Spinal cord (tissue), 10 donors: ENCODE measurements around the gene CDKN1B. TPM values are rescaled to one million over a fixed set of nuclear protein-coding genes. Genes with fewer than 3 reads are reported as not detected.

ENCODE experiments used
- DNase-seq, 6 donors: peaks; one replicate each; pipeline versions ENCODE4 v3.0.0 to v3.0.0-alpha.2; 2013 to 2015; ENCODE audit warnings: low spot score in 6 of 6, low read depth in 4 of 6
- H3K27ac ChIP-seq: one replicate; pipeline ENCODE4 v1.5.1; 2013; ENCODE audit warnings: low read depth, low read length, control low read depth
- H3K27me3 ChIP-seq: one replicate; pipeline ENCODE4 v1.6.1; 2013; ENCODE audit warnings: low read length; ENCODE audit not compliant: control insufficient read depth, insufficient read depth
- H3K36me3 ChIP-seq: one replicate; pipeline ENCODE4 v1.6.1; 2013; ENCODE audit warnings: low read length; ENCODE audit not compliant: control insufficient read depth, insufficient read depth
- H3K4me1 ChIP-seq: one replicate; pipeline ENCODE4 v1.6.1; 2013; ENCODE audit warnings: low read length; ENCODE audit not compliant: control insufficient read depth, insufficient read depth
- H3K4me3 ChIP-seq: one replicate; pipeline ENCODE4 v1.5.1; 2013; ENCODE audit warnings: low read depth, low read length, control low read depth
- H3K9me3 ChIP-seq: one replicate; pipeline ENCODE4 v1.6.1; 2013; ENCODE audit warnings: low read length; ENCODE audit not compliant: control insufficient read depth, insufficient read depth
- WGBS: methylation state at CpG from one replicate; pipeline ENCODE4 v1.1.5; 2013; ENCODE audit warnings: missing lambda C conversion rate; ENCODE audit not compliant: insufficient coverage; 5-methylcytosine and 5-hydroxymethylcytosine counted together
- polyA plus RNA-seq, 2 donors: library from polyadenylated mRNA; unstranded; fragments of 120-200 nt; gene quantifications; one replicate each; pipeline ENCODE4 v1.2.1, GENCODE V29; 2013; ENCODE audit not compliant: insufficient read length in 2 of 2
- total RNA-seq, 2 donors: library from RNA; depleted of rRNA in 1 of 2; stranded (reverse); fragments of 120-200 nt in 1 of 2; fragments of >200 nt in 1 of 2; gene quantifications; one replicate each; pipeline versions ENCODE4 v1.2.3 to v1.2.4, GENCODE V29; 2013 to 2014
- donor health status: healthy.

Gene CDKN1B
- total and polyA plus RNA-seq, 4 donors: 63.2 to 90.6 (median 88.1) TPM

DNA sequence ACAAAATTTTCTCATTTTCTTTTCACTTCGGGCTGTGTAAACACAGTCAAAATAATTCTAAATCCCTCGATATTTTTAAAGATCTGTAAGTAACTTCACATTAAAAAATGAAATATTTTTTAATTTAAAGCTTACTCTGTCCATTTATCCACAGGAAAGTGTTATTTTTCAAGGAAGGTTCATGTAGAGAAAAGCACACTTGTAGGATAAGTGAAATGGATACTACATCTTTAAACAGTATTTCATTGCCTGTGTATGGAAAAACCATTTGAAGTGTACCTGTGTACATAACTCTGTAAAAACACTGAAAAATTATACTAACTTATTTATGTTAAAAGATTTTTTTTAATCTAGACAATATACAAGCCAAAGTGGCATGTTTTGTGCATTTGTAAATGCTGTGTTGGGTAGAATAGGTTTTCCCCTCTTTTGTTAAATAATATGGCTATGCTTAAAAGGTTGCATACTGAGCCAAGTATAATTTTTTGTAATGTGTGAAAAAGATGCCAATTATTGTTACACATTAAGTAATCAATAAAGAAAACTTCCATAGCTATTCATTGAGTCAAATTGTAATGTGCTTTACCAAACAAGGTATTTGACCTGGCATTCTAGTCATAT, 4.8 kb downstream of the CDKN1B start:
- Histone ChIP-seq H3K27me3 (no peaks in the 10 kb centered on the region), H3K4me3 (peak overlapping the region; percentile 94), H3K27ac (peak overlapping the region; percentile 99), H3K36me3 (peaks cover 3% of the 10 kb centered on the region), H3K9me3 (no peaks in the 10 kb centered on the region), H3K4me1 (peaks cover 12% of the 10 kb centered on the region)
- DNase-seq: no peak
- no CpG with 5 or more reads among the region's 2 CpGs for WGBS

DNA sequence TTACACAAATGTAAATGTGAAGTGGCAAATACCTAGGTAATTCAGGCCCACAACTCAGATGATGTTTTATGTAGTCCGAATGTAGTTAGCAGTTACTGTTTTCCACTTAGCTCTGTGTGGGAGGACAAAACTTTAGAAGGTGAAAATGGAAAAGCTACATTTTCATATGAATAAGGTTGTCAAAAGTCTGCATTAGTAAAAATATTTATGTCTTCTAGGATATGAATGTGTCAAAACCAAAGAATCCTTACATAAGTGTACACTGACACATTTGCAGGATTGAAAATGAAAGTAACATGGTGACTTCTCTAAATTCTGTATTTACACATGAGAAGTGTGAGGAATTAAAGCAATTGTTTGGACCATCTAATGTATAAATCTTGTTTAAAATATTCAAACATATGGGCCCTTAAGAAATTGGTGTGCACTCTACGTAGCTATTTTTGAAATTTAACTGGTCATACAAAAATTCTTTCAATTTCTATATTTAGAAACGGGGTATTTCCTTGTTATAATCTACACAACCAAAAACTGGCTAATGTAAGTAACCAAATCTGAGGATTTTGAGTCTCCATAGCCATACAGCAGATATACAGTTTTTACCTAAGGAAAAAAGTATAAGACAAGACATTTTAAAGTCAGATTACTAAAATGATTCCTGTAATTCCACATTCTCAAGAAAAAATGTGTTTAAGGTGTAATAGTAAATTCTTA, 5.4 kb downstream of the CDKN1B start:
- Histone ChIP-seq H3K27me3 (no peaks in the 10 kb centered on the region), H3K4me3 (peak overlapping the region; percentile 94), H3K9me3 (no peaks in the 10 kb centered on the region), H3K4me1 (peaks cover 12% of the 10 kb centered on the region), H3K27ac (peak overlapping the region; percentile 99), H3K36me3 (peaks cover 3% of the 10 kb centered on the region)
- DNase-seq: no peak
- WGBS: no CpG with 5 or more reads among the region's 3 CpGs

DNA sequence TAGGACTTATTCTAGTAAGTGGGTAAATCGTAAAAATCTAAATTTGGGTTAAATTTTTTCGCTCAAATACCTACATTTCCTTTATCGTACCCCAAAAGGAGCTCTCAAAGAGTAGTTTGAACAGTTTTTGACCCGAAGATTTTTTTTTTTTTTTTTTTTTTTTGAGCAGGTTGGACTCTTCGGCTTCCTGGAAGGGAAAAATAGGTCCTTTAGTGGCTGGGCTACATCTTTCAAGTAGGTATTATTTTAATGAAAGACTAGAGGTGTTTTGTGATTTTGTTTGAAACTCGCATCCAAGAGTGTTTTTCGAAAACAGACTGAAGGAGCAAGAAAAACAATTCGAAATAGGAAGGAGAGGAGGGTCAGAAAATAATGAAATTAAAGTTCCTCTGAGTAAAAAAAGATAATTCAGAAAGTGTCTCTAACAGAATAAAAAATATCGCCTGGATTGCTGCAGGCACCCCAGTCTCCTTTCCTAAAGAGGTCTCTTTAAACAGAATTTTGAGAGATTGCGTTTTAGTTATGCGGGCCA, 6.0 kb downstream of the CDKN1B start:
- H3K36me3 ChIP-seq: no peaks in the 10 kb centered on the region
- no peaks in the 10 kb centered on the region for H3K27me3 ChIP-seq
- peaks cover 12% of the 10 kb centered on the region for H3K4me1 ChIP-seq
- no peak for DNase-seq
- WGBS: 44% methylated on average over 6 of the region's 11 CpGs
- peak overlapping the region; percentile 94 for H3K4me3 ChIP-seq
- H3K9me3 ChIP-seq: no peaks in the 10 kb centered on the region
- H3K27ac ChIP-seq: peak overlapping the region; percentile 99

DNA sequence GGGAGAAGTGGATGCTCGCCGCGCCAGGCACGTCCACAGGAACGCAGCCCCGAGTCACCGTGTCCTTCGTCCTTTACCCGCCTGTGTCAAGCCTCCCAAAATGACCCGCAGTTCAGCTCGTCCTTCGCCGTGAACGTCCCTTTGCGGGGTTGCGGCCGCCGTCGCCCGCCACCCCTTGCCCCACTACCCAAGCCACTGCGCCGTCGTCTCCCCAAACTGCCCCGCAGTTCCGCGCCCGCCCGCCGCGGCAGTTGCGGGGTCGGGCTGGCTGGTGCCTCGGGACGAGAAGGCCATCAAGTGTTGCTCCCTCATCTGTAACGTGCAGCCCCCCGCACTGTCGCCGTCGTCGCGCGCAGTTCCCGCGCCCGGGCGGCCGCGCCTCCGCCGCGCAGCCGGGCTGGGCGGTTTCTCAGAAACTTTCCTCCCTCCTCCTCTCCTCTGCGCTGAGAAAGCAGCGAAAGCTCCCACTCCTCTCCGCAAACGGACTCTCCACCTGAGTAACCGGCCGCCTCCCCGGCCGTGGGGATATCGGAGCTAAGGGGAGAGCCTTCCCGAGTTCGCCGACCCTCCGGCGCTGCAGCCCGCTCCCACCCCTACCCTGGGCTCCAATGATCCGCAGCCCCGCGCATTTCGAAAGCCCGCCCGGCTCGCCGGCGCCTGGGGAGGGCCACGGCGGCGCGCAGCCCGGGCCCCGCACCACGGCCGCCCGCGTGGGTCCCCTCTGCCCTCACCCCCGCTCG, 6.7 kb downstream of the CDKN1B start:
- peak overlapping the region; percentile 99 for H3K27ac ChIP-seq
- H3K4me3 ChIP-seq: peak overlapping the region; percentile 94
- DNase-seq: peak in 2 of 6 donors; percentile 51 to 68
- peaks cover 12% of the 10 kb centered on the region for H3K4me1 ChIP-seq
- no peaks in the 10 kb centered on the region for H3K27me3 ChIP-seq
- H3K9me3 ChIP-seq: no peaks in the 10 kb centered on the region
- under 1% methylated on average over 88 of the region's 89 CpGs for WGBS
- H3K36me3 ChIP-seq: no peaks in the 10 kb centered on the region

DNA sequence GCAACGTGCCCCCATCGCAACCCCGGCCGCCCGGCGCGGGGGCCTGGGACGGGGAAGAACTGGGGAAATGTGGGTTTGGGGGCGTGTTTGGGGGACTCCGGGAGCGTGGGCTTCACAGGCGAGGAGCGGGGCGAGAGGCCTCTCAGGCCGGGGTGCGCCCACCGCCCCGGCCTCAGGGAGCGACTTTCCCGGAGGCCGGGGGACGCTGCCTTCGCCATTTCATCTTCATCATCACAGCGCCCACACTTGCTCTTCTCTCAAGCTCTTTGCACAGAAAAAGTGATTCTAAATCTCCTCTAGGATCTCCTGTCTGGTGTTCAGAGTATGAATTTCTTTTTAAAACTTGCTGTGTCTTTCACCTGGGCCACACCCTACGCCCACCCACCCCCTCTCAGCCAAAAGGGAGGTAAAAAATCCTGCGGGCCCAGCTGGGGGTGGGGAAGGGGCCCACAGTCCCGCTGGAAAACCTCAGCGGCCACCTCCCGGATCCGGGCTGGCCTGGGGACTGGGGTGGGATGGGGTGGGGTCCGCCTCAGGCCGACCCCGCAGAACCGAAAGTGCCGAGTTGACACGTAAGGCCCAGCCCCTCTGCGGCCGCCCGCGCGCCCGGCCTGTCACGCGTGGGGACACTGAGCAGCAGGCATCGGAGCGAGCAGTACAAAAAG, 7.4 kb downstream of the CDKN1B start:
- H3K27ac ChIP-seq: peak overlapping the region; percentile 99
- peak in 2 of 6 donors; percentile 36 to 68 for DNase-seq
- no peaks in the 10 kb centered on the region for H3K27me3 ChIP-seq
- no peaks in the 10 kb centered on the region for H3K36me3 ChIP-seq
- under 1% methylated on average over 35 of the region's 46 CpGs for WGBS
- peaks cover 12% of the 10 kb centered on the region for H3K4me1 ChIP-seq
- peak overlapping the region; percentile 94 for H3K4me3 ChIP-seq
- H3K9me3 ChIP-seq: no peaks in the 10 kb centered on the region

DNA sequence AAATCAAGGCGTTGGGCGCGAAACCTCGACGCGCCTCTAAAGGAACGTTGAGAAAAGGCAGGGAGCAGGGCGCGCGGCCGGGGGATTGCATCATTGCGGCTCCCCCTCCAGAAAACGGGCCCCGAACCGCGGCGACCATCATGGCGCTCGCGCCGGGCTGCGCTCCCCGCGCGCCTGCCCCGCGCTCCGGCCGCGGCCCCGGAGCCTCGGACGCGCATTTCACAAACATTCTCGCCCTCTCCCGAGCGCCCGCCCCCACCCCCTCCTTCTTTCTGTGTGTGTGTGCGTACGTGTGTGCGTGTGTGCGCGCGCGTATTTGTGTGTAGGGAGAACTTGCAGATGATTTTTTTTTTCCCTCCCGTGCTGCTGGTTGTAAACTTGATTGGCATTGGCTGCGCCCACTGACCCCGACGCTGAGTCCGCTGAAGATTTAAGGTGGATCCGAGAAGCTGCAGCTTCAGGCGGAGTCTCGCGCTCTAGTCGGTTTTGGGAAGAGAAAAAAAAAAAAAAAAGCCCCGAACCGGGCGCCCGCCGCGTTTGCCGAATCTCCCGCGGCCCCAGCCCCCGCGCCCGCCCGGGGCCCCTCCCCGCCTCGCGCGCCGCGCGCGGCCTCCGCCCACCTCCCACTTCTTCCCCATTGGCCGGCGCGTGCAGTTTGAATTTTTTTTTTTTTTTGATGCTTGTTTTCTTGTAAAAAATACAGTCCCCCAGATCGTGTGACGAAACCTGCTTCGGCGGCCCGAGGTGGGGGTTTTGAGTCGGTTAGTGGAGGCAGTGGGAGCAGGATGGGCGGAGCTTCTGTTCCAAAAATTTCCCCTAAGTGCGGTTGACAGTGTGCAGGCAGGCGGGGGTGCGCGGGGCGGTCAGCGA, 8.2 kb downstream of the CDKN1B start:
- peak overlapping the region; percentile 94 for H3K4me3 ChIP-seq
- peak overlapping the region; percentile 99 for H3K27ac ChIP-seq
- H3K9me3 ChIP-seq: no peaks in the 10 kb centered on the region
- WGBS: 0% methylated on average over 43 of the region's 93 CpGs
- H3K36me3 ChIP-seq: no peaks in the 10 kb centered on the region
- H3K27me3 ChIP-seq: no peaks in the 10 kb centered on the region
- peak; percentile 89 to 99 (median 92) for DNase-seq
- peaks cover 12% of the 10 kb centered on the region for H3K4me1 ChIP-seq

DNA sequence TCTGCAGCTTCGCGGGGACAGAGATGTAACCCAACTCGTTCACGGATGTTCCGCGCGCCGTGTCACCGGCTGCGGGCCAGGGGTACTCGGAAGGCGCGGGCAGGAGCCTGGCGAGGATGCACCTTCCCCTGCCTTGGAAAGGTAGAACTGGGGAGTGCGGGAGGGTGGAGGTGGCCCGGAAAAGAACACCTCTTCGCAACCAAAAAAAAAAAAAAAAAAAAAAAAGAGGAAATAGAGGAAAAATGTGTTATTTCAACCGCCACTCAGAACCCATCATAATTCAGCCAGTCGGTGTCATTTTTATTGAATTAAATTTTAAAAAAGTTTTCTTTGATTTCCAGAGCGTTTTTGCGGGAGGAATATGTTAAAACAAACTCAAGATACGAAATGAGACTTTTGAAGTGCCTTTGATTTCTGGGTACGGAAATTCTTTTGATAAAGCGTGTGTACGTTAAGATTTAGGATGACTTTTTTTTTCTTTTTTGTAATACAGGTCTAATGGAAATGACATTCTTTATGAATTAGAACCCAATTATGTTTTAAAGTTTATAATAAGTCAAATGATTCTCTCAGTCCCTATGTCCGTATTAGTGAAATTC, 8.9 kb downstream of the CDKN1B start:
- no peaks in the 10 kb centered on the region for H3K9me3 ChIP-seq
- H3K36me3 ChIP-seq: no peaks in the 10 kb centered on the region
- WGBS: 0% methylated on average over 14 of the region's 26 CpGs
- no peaks in the 10 kb centered on the region for H3K27me3 ChIP-seq
- DNase-seq: no peak
- H3K4me3 ChIP-seq: peak overlapping the region; percentile 94
- peaks cover 12% of the 10 kb centered on the region for H3K4me1 ChIP-seq
- H3K27ac ChIP-seq: peak overlapping the region; percentile 99

DNA sequence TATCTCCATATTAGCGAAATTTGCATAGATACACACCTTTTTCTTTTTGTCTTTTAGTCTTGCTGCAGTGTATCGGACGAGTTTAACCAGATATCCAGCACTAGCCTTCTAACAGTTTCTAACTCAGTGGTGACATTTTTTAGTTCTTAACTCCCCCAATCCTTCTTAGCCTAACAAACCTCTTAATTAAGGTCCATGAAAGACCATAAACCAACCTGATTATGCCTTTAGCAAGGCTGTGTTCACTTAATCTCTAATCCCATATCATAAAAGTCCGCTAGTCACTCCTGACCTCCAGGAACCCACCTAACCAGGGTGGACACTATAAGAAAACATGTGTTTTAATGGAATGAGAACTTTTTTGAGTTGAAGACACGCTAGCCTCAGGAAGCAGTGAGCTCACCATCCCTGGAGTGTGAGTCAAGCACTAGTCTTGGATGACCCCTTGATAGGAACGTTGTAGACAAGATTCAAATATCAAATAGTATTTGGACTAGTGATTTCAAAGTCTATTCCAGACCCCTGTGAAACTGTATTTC, 9.5 kb downstream of the CDKN1B start:
- Histone ChIP-seq H3K4me3 (peak overlapping the region; percentile 94), H3K9me3 (no peaks in the 10 kb centered on the region), H3K27ac (peak overlapping the region; percentile 99), H3K27me3 (no peaks in the 10 kb centered on the region), H3K36me3 (no peaks in the 10 kb centered on the region), H3K4me1 (peaks cover 12% of the 10 kb centered on the region)
- DNase-seq: no peak
- WGBS: 32% methylated on average over 2 of the region's 6 CpGs
